ENCODE measurements around the gene ZMPSTE24.

The ZMPSTE24 gene

GRCh38 chr1:40264354-40264781 is 6.3 kb downstream of the ZMPSTE24 start:
- ATAC-seq = peak; percentile 93 to 96

GRCh38 chr1:40265298-40265697 is 7.3 kb downstream of the ZMPSTE24 start:
- ATAC-seq = no peak

- no peak for ATAC-seq
Observed at GRCh38 chr1:40265919-40266318, 7.9 kb downstream of the ZMPSTE24 start.

- no peak for ATAC-seq
Observed at GRCh38 chr1:40266786-40267535, 8.9 kb downstream of the ZMPSTE24 start.

- ATAC-seq = no peak
Observed at GRCh38 chr1:40267767-40268187, 9.7 kb downstream of the ZMPSTE24 start.

GRCh38 chr1:40268211-40268610 is 10.2 kb downstream of the ZMPSTE24 start:
- no peak for ATAC-seq

- peak; percentile 89 for ATAC-seq
Observed at GRCh38 chr1:40270152-40270834, 12.3 kb downstream of the ZMPSTE24 start.

- ATAC-seq = no peak
Observed at GRCh38 chr1:40272653-40273213, 14.7 kb downstream of the ZMPSTE24 start.

- no peak for ATAC-seq
Observed at GRCh38 chr1:40273547-40274166, 15.6 kb downstream of the ZMPSTE24 start.

GRCh38 chr1:40274331-40274730 is 16.3 kb downstream of the ZMPSTE24 start:
- no peak for ATAC-seq

- no peak for ATAC-seq
Observed at GRCh38 chr1:40276122-40276521, 18.1 kb downstream of the ZMPSTE24 start.

GRCh38 chr1:40281853-40282252 is 23.8 kb downstream of the ZMPSTE24 start:
- ATAC-seq = no peak

- no peak for ATAC-seq
Observed at GRCh38 chr1:40291293-40291692, 33.3 kb downstream of the ZMPSTE24 start.

- ATAC-seq = no peak
Observed at GRCh38 chr1:40299366-40300248, 41.6 kb downstream of the ZMPSTE24 start.

GRCh38 chr1:40300249-40300567 is 42.2 kb downstream of the ZMPSTE24 start:
- no peak for ATAC-seq

GRCh38 chr1:40300651-40301050 is 42.6 kb downstream of the ZMPSTE24 start:
- ATAC-seq = no peak

GRCh38 chr1:40301066-40301465 is 43.0 kb downstream of the ZMPSTE24 start:
- ATAC-seq = no peak

- ATAC-seq = no peak
Observed at GRCh38 chr1:40301541-40302299, 43.7 kb downstream of the ZMPSTE24 start.

GRCh38 chr1:40302475-40302874 is 44.4 kb downstream of the ZMPSTE24 start:
- ATAC-seq = no peak

- no peak for ATAC-seq
Observed at GRCh38 chr1:40303051-40303771, 45.2 kb downstream of the ZMPSTE24 start.

- ATAC-seq = no peak
Observed at GRCh38 chr1:40303790-40304189, 45.8 kb downstream of the ZMPSTE24 start.

All from activated CD4-positive, CD25-positive, alpha-beta regulatory T cell treated with anti-CD3 and anti-CD28 coated beads, Interleukin-2, amount 50 U/mL, for 24 hours (primary cell).